Measurements from ENCODE around the gene IRF7.

DNA sequence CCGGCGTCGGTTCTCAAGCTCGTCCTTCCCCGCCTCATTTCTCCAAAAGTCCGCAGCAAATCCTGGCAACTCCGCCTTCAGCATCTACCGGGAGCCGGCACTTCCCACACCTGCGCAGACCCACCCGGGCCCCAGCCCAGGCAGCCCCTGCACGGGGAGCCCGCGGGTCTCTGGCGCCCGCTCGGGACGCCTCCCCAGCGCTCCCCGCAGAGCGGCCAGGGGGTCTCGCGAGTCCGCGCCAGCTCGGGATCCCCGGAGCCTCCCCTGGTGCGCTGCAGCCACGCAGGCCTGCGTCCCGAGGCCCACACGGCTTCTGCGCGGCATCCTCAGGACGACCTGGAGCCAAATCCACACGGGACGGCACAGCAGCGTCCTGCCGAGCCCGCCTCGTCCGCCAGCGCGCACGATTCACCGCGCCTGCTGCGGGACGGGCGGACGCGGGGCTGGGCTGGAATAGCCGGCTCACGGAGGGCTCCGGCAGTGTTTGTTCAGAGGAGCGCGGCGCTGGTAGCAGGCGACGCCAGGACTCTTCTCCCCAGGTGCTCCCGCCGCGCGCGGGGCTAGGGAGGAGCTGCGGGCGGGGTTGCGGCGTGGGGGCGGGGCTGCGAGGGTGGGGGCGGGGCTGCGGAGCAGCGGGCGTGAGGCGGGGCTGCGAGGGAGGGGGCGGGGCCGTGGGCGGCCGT is 40.3 kb downstream of the IRF7 start:
- TF ChIP-seq CTCF (IDR thresholded peaks at IDR 0.05): no peak
- peak; percentile 24 for TF ChIP-seq POLR2A (IDR thresholded peaks at IDR 0.05)
